T-helper 1 cell (primary cell): ENCODE results near the gene ASCC1.
A peak's percentile ranks its signal among the peaks of the same experiment; 100 is the strongest.
"Not testable (repeated sequence)": the region's sequence is repeated elsewhere in the genome, so short reads cannot be mapped to it uniquely, and the experiment has no call there.

Source experiments
- DNase-seq, 5 donors: peaks; one replicate each; pipeline ENCODE4 v3.0.0-alpha.2; 2012 to 2020
- total RNA-seq, 4 donors: gene quantifications; one replicate each; lab custom pipeline; 2026; lab: John Stamatoyannopoulos, UW

The ASCC1 gene
- 11.5 to 21.1 (median 18.4) reads per million in 4 donors for total RNA-seq

- peak; percentile 84 to 94 (median 87) for DNase-seq
Observed at GRCh38 chr10:72215611-72216549, at the start of gene ASCC1, which contains the start of gene ANAPC16. Gene ASCC1 (minus strand): TSS chr10:72216276. CDS start chr10:72213298, 2,978 bp downstream. Gene ANAPC16 (plus strand): TSS chr10:72216012. CDS start chr10:72223915, 7,903 bp downstream.

GRCh38 chr10:72265508-72265907 is 49.4 kb upstream of the ASCC1 start:
- DNase-seq: no peak

- DNase-seq: no peak
Observed at GRCh38 chr10:72264536-72264935, 48.5 kb upstream of the ASCC1 start.

GRCh38 chr10:72263613-72264241 is 47.7 kb upstream of the ASCC1 start:
- DNase-seq: peak in 4 of 5 donors; percentile 34 to 47 (median 40)

- no peak for DNase-seq
Observed at GRCh38 chr10:72261784-72262404, 45.8 kb upstream of the ASCC1 start.

- DNase-seq: peak in 4 of 5 donors; percentile 40 to 88 (median 52)
Observed at GRCh38 chr10:72260976-72261783, 45.1 kb upstream of the ASCC1 start.

- DNase-seq: peak; percentile 61 to 95 (median 66)
Observed at GRCh38 chr10:72260239-72260975, 44.3 kb upstream of the ASCC1 start.

GRCh38 chr10:72259491-72260238 is 43.6 kb upstream of the ASCC1 start:
- DNase-seq: peak in 1 of 5 donors; percentile 30

- DNase-seq: no peak
Observed at GRCh38 chr10:72258617-72259016, 42.5 kb upstream of the ASCC1 start.

- DNase-seq: no peak
Observed at GRCh38 chr10:72257051-72257892, 41.2 kb upstream of the ASCC1 start.

GRCh38 chr10:72255977-72256729 is 40.1 kb upstream of the ASCC1 start:
- DNase-seq: no peak

- peak in 1 of 5 donors; percentile 55 for DNase-seq
Observed at GRCh38 chr10:72254813-72255568, 38.9 kb upstream of the ASCC1 start.

- DNase-seq: no peak
Observed at GRCh38 chr10:72253578-72253977, 37.5 kb upstream of the ASCC1 start.

- DNase-seq: no peak
Observed at GRCh38 chr10:72252972-72253371, 36.9 kb upstream of the ASCC1 start.

GRCh38 chr10:72251635-72252034 is 35.6 kb upstream of the ASCC1 start:
- DNase-seq: no peak

- DNase-seq: no peak
Observed at GRCh38 chr10:72250666-72251065, 34.6 kb upstream of the ASCC1 start.

GRCh38 chr10:72249176-72249862 is 33.2 kb upstream of the ASCC1 start:
- not testable (repeated sequence) for DNase-seq
